Brain microvascular endothelial cell (primary cell): ENCODE measurements around the gene TBCEL.

Experiments used
- DNase-seq: peaks from one replicate; pipeline ENCODE4 v3.0.0-alpha.2; 2020
- H3K27ac ChIP-seq: fragments of 250-450 bp; sonication (Bioruptor Pico); 2 replicates; pipeline ENCODE4 v1.5.1; 2020; ENCODE audit warnings: mild to moderate bottlenecking, moderate library complexity
- H3K27me3 ChIP-seq: fragments of 250-450 bp; sonication (Bioruptor Pico); replicated peaks from 2 replicates; pipeline ENCODE4 v1.5.1; 2020; ENCODE audit warnings: mild to moderate bottlenecking
- H3K36me3 ChIP-seq: fragments of 250-450 bp; sonication (Bioruptor Pico); replicated peaks from 2 replicates; pipeline ENCODE4 v1.5.1; 2020; ENCODE audit warnings: mild to moderate bottlenecking
- H3K4me3 ChIP-seq: 2 replicates; pipeline ENCODE4 v1.5.1; 2011; ENCODE audit warnings: low read depth, mild to moderate bottlenecking, control low read depth, low read length, moderate library complexity
- CTCF ChIP-seq: IDR thresholded peaks from 2 replicates; pipeline ENCODE4 v1.5.1; 2011; ENCODE audit warnings: low read depth, mild to moderate bottlenecking, moderate library complexity, low read length, control low read depth, inconsistent platforms; ENCODE audit errors: missing control alignments
- in situ Hi-C: cut with HindIII; loops from 2 replicates; pipeline ENCODE4 v1.10.0; 2017; ENCODE audit warnings: low sequenced_read_pairs, low pct_ligation_motif_present

The TBCEL gene

GRCh38 chr11:121023848-121024751 is at the start of gene TBCEL:
Gene TBCEL (plus strand): TSS chr11:121024102. CDS start chr11:121045691, 21,589 bp downstream.
- no peaks in the 10 kb centered on the region for H3K36me3 ChIP-seq
- peak within 1 kb of the TSS; percentile 89 for H3K4me3 ChIP-seq
- in situ Hi-C loops = no loop called here
- DNase-seq = peak; percentile 80
- H3K27ac ChIP-seq = peak within 1 kb of the TSS; percentile 66
- no peaks in the 10 kb centered on the region for H3K27me3 ChIP-seq
- TF ChIP-seq CTCF = no peak

- Histone ChIP-seq H3K36me3 (no peaks in the 10 kb centered on the region), H3K27me3 (no peaks in the 10 kb centered on the region), H3K27ac (no peak overlapping the region), H3K4me3 (no peak overlapping the region)
- DNase-seq = no peak
- in situ Hi-C loops = no loop called here
- no peak for TF ChIP-seq CTCF
Observed at GRCh38 chr11:120974466-120974865, 49.4 kb upstream of the TBCEL start.

GRCh38 chr11:120974965-120975364 is 48.9 kb upstream of the TBCEL start:
- no peak for DNase-seq
- in situ Hi-C loops = no loop called here
- no peak overlapping the region for H3K4me3 ChIP-seq
- H3K36me3 ChIP-seq = no peaks in the 10 kb centered on the region
- H3K27ac ChIP-seq = no peak overlapping the region
- H3K27me3 ChIP-seq = no peaks in the 10 kb centered on the region
- no peak for TF ChIP-seq CTCF

GRCh38 chr11:120977266-120978137 is 46.4 kb upstream of the TBCEL start:
- Histone ChIP-seq H3K27me3 (no peaks in the 10 kb centered on the region), H3K27ac (no peak overlapping the region), H3K4me3 (no peak overlapping the region), H3K36me3 (no peaks in the 10 kb centered on the region)
- DNase-seq = no peak
- TF ChIP-seq CTCF = no peak
- in situ Hi-C loops = no loop called here

GRCh38 chr11:120978701-120979100 is 45.2 kb upstream of the TBCEL start:
- in situ Hi-C loops = no loop called here
- Histone ChIP-seq H3K27me3 (no peaks in the 10 kb centered on the region), H3K27ac (no peak overlapping the region), H3K36me3 (no peaks in the 10 kb centered on the region), H3K4me3 (no peak overlapping the region)
- DNase-seq = no peak
- no peak for TF ChIP-seq CTCF
